Caco-2 (cell line): Measurements from ENCODE around the gene DOLPP1. TPM values are rescaled to one million over a fixed set of nuclear protein-coding genes. Genes with fewer than 3 reads are reported as not detected.

ENCODE experiments used
- BruUV-seq: library from RNA; stranded (reverse); fragments of 400-500 nt; replicated peaks from 2 replicates; lab custom pipeline; 2021; lab: Mats Ljungman, UMichigan
- CTCF ChIA-PET: fragments of 300-600 bp; sonication (Branson Sonifier 250); formaldehyde crosslinking; loops from one replicate; lab custom pipeline; 2022; ENCODE audit warnings: antibody characterized with exemption; lab: Charles Lee
- POLR2A ChIA-PET: fragments of 300-600 bp; sonication (Branson Sonifier 250); formaldehyde crosslinking; loops from one replicate; lab custom pipeline; 2022; ENCODE audit warnings: antibody characterized with exemption; lab: Charles Lee
- DNase-seq, 2 experiments: peaks; one replicate each; pipeline versions ENCODE4 v3.0.0 to v3.0.0-alpha.2; 2020 to 2022
- H3K27me3 ChIP-seq: replicated peaks from 2 replicates; pipeline ENCODE4 v1.6.0; 2011; ENCODE audit warnings: low read length; ENCODE audit not compliant: control insufficient read depth, insufficient read depth
- H3K36me3 ChIP-seq: 2 replicates; pipeline ENCODE4 v1.5.1; 2011; ENCODE audit warnings: low read length; ENCODE audit not compliant: control insufficient read depth, insufficient read depth
- H3K4me1 ChIP-seq: fragments of 250-450 bp; sonication (Bioruptor Pico); 2 replicates; pipeline ENCODE4 v1.5.1; 2020; ENCODE audit warnings: mild to moderate bottlenecking
- H3K4me3 ChIP-seq: 2 replicates; pipeline ENCODE4 v1.5.1; 2011; ENCODE audit warnings: low read depth, mild to moderate bottlenecking, control low read depth, low read length
- H3K9me3 ChIP-seq: fragments of 250-450 bp; sonication (Bioruptor Pico); 2 replicates; pipeline ENCODE4 v1.5.1; 2020; ENCODE audit warnings: mild to moderate bottlenecking, moderate library complexity
- H3K27ac Mint-ChIP-seq: one replicate; pipeline ENCODE4 v1.8.0; 2022; ENCODE audit warnings: mixed read lengths; ENCODE audit not compliant: unreplicated experiment
- H3K27me3 Mint-ChIP-seq: one replicate; pipeline ENCODE4 v1.8.0; 2022; ENCODE audit warnings: mixed read lengths; ENCODE audit not compliant: insufficient read depth, unreplicated experiment
- H3K36me3 Mint-ChIP-seq: one replicate; pipeline ENCODE4 v1.8.0; 2022; ENCODE audit warnings: mild to moderate bottlenecking, mixed read lengths; ENCODE audit not compliant: insufficient read depth, unreplicated experiment
- H3K4me1 Mint-ChIP-seq: one replicate; pipeline ENCODE4 v1.8.0; 2022; ENCODE audit warnings: low read depth, mixed read lengths; ENCODE audit not compliant: unreplicated experiment
- H3K4me3 Mint-ChIP-seq: one replicate; pipeline ENCODE4 v1.8.0; 2022; ENCODE audit warnings: mild to moderate bottlenecking, moderate library complexity, mixed read lengths; ENCODE audit not compliant: unreplicated experiment
- H3K9me3 Mint-ChIP-seq: one replicate; pipeline ENCODE4 v1.8.0; 2022; ENCODE audit warnings: mixed read lengths; ENCODE audit not compliant: unreplicated experiment
- CTCF ChIP-seq, 2 experiments: fragments of 200-600 bp in 1 of 2; IDR thresholded peaks; 1 replicate in 1 of 2; 2 replicates in 1 of 2; pipeline versions ENCODE4 v1.5.1 to v1.8.0; 2011 to 2022; ENCODE audit warnings: antibody characterized with exemption in 1 of 2, control low read depth in 1 of 2, inconsistent platforms in 1 of 2, low read depth in 1 of 2, low read length in 1 of 2, mild to moderate bottlenecking in 1 of 2, moderate library complexity in 1 of 2; ENCODE audit not compliant: insufficient read depth in 1 of 2, severe bottlenecking in 1 of 2, unreplicated experiment in 1 of 2
- intact Hi-C: fragments of 100-400 bp; cut with micrococcal nuclease; formaldehyde crosslinking; loops from one replicate; pipeline ENCODE4 v1.10.0; 2022; ENCODE audit not compliant: unreplicated experiment
- total RNA-seq: library from RNA; stranded (reverse); gene quantifications from 2 replicates; pipeline ENCODE4 v1.2.3, GENCODE V29; 2022

Gene DOLPP1
- total RNA-seq, 1 experiment from 2014 or later: 45.1 TPM

GRCh38 chr9:129042016-129042415 lies 38.9 kb upstream of the DOLPP1 start:
- Histone ChIP-seq H3K27me3 (no peaks in the 10 kb centered on the region), H3K4me1 (peaks cover 7% of the 10 kb centered on the region; the same call in 1 of the 2 replicates), H3K4me3 (no peak overlapping the region), H3K9me3 (no peaks in the 10 kb centered on the region), H3K36me3 (peaks cover 1% of the 10 kb centered on the region)
- Mint-ChIP-seq H3K27ac (no peak overlapping the region), H3K27me3 (no peaks in the 10 kb centered on the region), H3K4me1 (peaks cover 6% of the 10 kb centered on the region), H3K4me3 (no peak overlapping the region), H3K9me3 (no peaks in the 10 kb centered on the region), H3K36me3 (peaks cover 45% of the 10 kb centered on the region)
- intact Hi-C loops: no loop called here
- BruUV-seq: no TSS peak
- ChIA-PET POLR2A (no interaction called here), CTCF (no interaction called here)
- DNase-seq: no peak
- no peak for TF ChIP-seq CTCF (IDR thresholded peaks at IDR 0.05; ENCODE audit: insufficient read depth in 1 of 2, low read depth in 1 of 2, low read length in 1 of 2, severe bottlenecking in 1 of 2, unreplicated experiment in 1 of 2)

GRCh38 chr9:129052592-129052991 lies 28.3 kb upstream of the DOLPP1 start:
- H3K27me3 ChIP-seq: no peaks in the 10 kb centered on the region
- H3K4me1 ChIP-seq: no peaks in the 10 kb centered on the region
- ChIA-PET CTCF (no interaction called here), POLR2A (no interaction called here)
- no peak overlapping the region for H3K27ac Mint-ChIP-seq
- BruUV-seq: no TSS peak
- no peaks in the 10 kb centered on the region for H3K9me3 Mint-ChIP-seq
- no peak for DNase-seq
- no peak overlapping the region for H3K4me3 Mint-ChIP-seq
- peaks cover 42% of the 10 kb centered on the region for H3K36me3 Mint-ChIP-seq
- H3K36me3 ChIP-seq: no peaks in the 10 kb centered on the region; the same call in 1 of the 2 replicates
- no peak overlapping the region for H3K4me3 ChIP-seq
- H3K27me3 Mint-ChIP-seq: no peaks in the 10 kb centered on the region
- H3K4me1 Mint-ChIP-seq: no peaks in the 10 kb centered on the region
- TF ChIP-seq CTCF (IDR thresholded peaks at IDR 0.05; ENCODE audit: insufficient read depth in 1 of 2, low read depth in 1 of 2, low read length in 1 of 2, severe bottlenecking in 1 of 2, unreplicated experiment in 1 of 2): no peak
- no peaks in the 10 kb centered on the region for H3K9me3 ChIP-seq
- intact Hi-C loops: no loop called here

GRCh38 chr9:129053020-129053419 lies 27.9 kb upstream of the DOLPP1 start:
- no peak overlapping the region for H3K4me3 ChIP-seq
- no peaks in the 10 kb centered on the region for H3K9me3 ChIP-seq
- TF ChIP-seq CTCF (IDR thresholded peaks at IDR 0.05; ENCODE audit: insufficient read depth in 1 of 2, low read depth in 1 of 2, low read length in 1 of 2, severe bottlenecking in 1 of 2, unreplicated experiment in 1 of 2): no peak
- no peaks in the 10 kb centered on the region for H3K4me1 ChIP-seq
- no peak overlapping the region for H3K27ac Mint-ChIP-seq
- BruUV-seq: no TSS peak
- ChIA-PET CTCF (no interaction called here), POLR2A (no interaction called here)
- no peaks in the 10 kb centered on the region for H3K9me3 Mint-ChIP-seq
- peaks cover 43% of the 10 kb centered on the region for H3K36me3 Mint-ChIP-seq
- no peaks in the 10 kb centered on the region for H3K27me3 ChIP-seq
- DNase-seq: no peak
- H3K27me3 Mint-ChIP-seq: no peaks in the 10 kb centered on the region
- intact Hi-C loops: no loop called here
- H3K4me3 Mint-ChIP-seq: no peak overlapping the region
- no peaks in the 10 kb centered on the region; the same call in 1 of the 2 replicates for H3K36me3 ChIP-seq
- H3K4me1 Mint-ChIP-seq: no peaks in the 10 kb centered on the region
